NCI-H510A treated with DMSO at 0.1 percent for 48 hours (cell line): ENCODE results near the gene IL6R.

Experiments
- DNase-seq: peaks from one replicate; lab custom pipeline; 2025; lab: John Stamatoyannopoulos, UW

Gene IL6R

GRCh38 chr1:154517661-154518060 lies 112.5 kb downstream of the IL6R start:
- DNase-seq = no peak
